ENCODE data around the gene NFE2L3.

DNA sequence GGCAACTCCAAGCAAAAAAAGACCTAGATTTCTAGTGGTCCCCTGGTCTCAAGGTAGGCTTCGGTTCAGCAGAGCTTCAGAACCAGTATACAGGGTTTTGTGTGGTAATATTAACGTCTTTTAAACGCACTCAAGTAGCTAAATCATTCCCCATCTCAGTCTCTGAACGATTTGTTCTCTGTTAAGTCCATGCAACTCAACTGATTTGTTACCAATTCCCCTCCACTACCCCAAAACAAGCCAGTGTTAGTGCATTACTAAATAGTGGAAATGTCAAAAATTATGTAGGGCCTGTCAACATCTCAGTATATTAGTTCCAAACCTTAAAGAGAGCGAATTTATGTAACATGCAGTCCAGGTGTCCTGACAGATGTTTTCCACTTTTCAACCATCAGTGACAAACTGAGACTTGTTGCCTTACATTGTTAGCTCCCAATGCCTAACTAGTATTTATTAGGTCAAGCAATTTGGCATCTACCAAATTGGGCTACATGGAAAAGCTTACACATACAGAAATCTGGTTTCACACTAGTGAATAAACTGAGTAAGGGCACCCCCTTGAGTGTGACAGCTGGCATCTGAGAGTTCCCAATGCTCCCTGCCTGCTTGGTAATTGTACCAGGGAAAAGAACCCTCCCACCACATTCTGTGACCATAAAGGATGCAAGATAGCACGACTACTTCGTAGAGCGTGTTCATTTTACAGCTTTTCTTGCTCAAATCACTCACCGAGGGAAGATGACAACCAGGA lies 36.4 kb downstream of the NFE2L3 start:
- TF ChIP-seq, protein P1, sequence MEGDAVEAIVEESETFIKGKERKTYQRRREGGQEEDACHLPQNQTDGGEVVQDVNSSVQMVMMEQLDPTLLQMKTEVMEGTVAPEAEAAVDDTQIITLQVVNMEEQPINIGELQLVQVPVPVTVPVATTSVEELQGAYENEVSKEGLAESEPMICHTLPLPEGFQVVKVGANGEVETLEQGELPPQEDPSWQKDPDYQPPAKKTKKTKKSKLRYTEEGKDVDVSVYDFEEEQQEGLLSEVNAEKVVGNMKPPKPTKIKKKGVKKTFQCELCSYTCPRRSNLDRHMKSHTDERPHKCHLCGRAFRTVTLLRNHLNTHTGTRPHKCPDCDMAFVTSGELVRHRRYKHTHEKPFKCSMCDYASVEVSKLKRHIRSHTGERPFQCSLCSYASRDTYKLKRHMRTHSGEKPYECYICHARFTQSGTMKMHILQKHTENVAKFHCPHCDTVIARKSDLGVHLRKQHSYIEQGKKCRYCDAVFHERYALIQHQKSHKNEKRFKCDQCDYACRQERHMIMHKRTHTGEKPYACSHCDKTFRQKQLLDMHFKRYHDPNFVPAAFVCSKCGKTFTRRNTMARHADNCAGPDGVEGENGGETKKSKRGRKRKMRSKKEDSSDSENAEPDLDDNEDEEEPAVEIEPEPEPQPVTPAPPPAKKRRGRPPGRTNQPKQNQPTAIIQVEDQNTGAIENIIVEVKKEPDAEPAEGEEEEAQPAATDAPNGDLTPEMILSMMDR (IDR thresholded peaks at IDR 0.05): no peak
- no peak for TF ChIP-seq EZH2 (IDR thresholded peaks at IDR 0.05; ENCODE audit: borderline replicate concordance, insufficient read depth, low read depth, low read length, poor library complexity, severe bottlenecking)
